ENCODE results near the gene SH2D5.

GRCh38 chr1:20702416-20702815 lies 30.1 kb downstream of the SH2D5 start:
- TF ChIP-seq CTCF (IDR thresholded peaks at IDR 0.05; ENCODE audit: insufficient read depth, low read length) = peak; percentile 52
- TF ChIP-seq POLR2AphosphoS5 (IDR thresholded peaks at IDR 0.05; ENCODE audit: low read depth) = no peak
- TF ChIP-seq SPI1 (IDR thresholded peaks at IDR 0.05; ENCODE audit: borderline replicate concordance, low read depth) = no peak
- no peak for TF ChIP-seq REST (IDR thresholded peaks at IDR 0.05; ENCODE audit: insufficient replicate concordance, low read depth)
